GM18868 (cell line): ENCODE data around the gene BRPF3.
"Not testable (repeated sequence)": the region's sequence is repeated elsewhere in the genome, so short reads cannot be mapped to it uniquely, and the experiment has no call there.

ENCODE experiments used
- ATAC-seq: cut with Tn5 transposase; IDR thresholded peaks from one replicate; pipeline ENCODE4 v1.9.1; 2021; ENCODE audit warnings: mild to moderate bottlenecking, moderate library complexity; ENCODE audit not compliant: unreplicated experiment

Gene BRPF3

GRCh38 chr6:36200154-36200891 lies 3.8 kb downstream of the BRPF3 start:
- ATAC-seq, result no peak

DNA sequence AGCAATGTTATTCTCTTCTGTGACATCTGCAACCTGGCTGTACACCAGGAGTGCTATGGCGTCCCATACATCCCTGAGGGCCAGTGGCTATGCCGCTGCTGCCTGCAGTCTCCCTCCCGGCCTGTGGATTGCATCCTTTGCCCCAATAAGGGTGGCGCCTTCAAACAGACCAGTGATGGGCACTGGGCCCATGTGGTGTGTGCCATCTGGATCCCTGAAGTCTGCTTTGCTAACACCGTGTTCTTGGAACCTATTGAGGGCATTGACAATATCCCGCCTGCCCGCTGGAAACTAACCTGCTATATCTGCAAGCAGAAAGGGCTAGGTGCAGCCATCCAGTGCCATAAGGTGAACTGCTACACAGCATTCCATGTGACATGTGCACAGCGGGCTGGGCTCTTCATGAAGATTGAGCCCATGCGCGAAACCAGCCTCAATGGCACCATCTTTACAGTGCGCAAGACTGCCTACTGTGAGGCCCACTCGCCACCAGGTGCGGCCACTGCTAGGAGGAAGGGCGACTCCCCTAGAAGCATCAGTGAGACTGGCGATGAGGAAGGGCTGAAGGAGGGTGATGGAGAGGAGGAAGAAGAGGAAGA lies 4.6 kb downstream of the BRPF3 start:
- no peak for ATAC-seq

- no peak for ATAC-seq
Measured at GRCh38 chr6:36201612-36202011, 5.1 kb downstream of the BRPF3 start.

DNA sequence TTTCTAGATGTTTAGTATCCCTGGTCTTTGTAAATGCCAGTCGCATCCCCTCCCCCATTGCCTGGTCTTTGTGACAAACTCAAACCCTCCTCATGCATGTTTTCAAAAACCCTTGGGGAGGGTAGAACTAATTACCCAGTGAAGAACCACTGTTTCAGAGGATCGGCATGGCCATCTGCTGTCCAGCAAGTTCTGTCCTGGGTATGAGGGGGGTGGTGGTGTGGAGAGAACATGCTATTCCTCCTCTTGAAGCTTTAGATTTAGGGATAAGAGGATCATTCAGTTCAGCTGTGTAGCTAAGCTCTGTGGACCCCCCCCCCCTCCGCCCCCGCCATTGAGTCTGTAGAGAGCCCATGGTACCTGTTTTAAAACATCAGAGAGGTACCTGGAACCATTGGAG lies 5.6 kb downstream of the BRPF3 start:
- ATAC-seq, result no peak

- no peak for ATAC-seq
Measured at GRCh38 chr6:36204068-36204753, 7.7 kb downstream of the BRPF3 start.

DNA sequence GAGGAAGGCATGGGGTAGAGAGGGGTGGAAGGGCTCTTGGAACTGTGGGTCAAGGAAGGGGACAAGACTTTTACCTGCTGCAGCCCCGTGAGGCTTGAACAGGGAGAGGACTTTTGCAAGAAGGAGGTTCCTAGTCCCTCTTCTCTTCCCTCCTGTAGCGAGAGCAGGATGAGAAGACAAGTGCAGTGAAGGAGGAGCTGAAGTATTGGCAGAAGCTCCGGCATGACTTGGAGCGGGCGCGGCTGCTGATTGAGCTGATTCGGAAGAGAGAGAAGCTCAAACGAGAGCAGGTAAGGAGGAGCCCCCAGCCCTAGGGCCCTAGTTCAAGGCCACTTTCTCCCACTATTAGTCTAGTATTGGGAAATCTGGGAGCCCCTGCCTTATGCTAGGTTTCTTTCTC lies 10.6 kb downstream of the BRPF3 start:
- ATAC-seq, result no peak

- no peak for ATAC-seq
Measured at GRCh38 chr6:36209606-36210005, 13.1 kb downstream of the BRPF3 start.

GRCh38 chr6:36210182-36210581 lies 13.6 kb downstream of the BRPF3 start:
- ATAC-seq, result no peak

GRCh38 chr6:36210886-36211595 lies 14.5 kb downstream of the BRPF3 start:
- ATAC-seq, result no peak

DNA sequence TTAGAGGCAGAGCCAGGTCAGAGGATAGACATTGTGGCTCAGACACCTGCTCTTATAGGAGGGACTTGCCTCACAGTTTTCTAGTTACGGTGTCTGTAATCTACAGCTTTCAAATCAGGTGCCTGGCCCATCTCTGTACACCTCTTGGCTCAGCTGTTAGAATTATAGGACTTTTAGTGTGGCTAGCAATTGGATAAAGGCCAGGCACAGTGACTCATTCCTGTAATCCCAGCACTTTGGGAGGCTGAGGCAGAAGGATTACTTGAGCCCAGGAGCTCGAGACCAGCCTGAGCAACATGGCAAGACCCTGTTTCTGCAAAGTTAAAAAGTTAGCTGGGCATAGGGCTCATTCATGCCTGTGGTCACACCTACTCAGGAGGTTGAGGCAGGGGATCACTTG lies 20.0 kb downstream of the BRPF3 start:
- ATAC-seq, result no peak

- ATAC-seq, result no peak
Measured at GRCh38 chr6:36217188-36217587, 20.6 kb downstream of the BRPF3 start.

DNA sequence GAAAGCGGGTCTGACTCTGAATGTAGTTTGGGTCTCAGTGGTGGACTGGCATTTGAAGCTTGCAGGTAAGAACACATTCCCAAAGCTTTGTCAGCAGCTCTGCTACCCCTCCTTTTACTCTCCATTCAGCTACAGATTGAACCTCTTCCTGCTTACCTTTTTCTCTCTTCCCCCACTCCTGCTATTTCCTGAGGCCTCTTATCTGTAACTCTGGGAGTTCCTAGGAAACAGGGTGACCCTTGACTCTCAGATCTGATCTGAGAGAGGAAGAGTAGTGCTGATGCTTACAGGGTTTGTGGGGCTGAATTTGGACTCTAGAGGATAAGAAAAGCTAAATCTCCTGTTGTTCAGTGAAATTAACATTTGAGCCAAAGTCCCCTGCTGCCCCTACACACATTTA lies 21.4 kb downstream of the BRPF3 start:
- no peak for ATAC-seq

- ATAC-seq, result not testable (repeated sequence)
Measured at GRCh38 chr6:36218516-36218915, 22.0 kb downstream of the BRPF3 start.

GRCh38 chr6:36219081-36219480 lies 22.5 kb downstream of the BRPF3 start:
- ATAC-seq, result no peak

DNA sequence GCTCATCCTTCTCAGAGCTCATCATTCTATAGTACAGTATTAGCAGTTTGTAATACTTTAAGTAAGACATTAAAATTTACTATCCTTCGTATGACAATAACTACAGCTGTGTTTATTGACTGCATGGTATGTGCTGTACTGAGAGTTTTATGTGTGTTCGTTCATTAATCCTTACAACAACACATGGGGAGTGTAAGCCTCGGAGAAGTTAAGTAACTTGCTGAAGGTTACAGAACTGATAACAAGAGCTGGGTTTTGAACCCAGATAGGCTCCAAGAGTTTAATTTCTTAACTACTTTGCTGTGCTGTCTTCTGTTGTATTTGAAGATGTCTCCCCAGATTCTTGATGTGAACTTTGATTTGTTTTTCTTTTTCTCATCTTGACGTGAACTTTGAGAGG lies 23.7 kb downstream of the BRPF3 start:
- no peak for ATAC-seq

DNA sequence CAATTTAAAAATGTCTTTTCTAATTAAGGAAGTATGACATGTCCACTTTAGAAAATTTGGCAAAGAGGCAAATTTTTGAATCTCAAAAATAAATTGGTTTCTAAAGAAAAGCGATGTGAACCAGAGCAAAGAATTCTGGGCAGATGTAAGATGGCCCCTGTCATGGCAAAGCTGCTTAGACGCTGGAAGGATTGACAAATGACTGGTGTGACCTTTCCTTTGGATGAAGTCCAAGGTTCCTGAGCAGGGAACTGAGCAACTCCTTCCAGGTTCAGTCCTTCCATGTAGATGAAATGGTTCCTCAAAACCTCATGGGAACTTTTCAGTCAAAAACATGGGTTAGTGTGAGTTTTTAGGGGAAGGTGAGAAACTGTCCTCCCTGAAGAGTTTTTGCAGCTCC lies 25.1 kb downstream of the BRPF3 start:
- ATAC-seq, result no peak

GRCh38 chr6:36222924-36223323 lies 26.4 kb downstream of the BRPF3 start:
- no peak for ATAC-seq

DNA sequence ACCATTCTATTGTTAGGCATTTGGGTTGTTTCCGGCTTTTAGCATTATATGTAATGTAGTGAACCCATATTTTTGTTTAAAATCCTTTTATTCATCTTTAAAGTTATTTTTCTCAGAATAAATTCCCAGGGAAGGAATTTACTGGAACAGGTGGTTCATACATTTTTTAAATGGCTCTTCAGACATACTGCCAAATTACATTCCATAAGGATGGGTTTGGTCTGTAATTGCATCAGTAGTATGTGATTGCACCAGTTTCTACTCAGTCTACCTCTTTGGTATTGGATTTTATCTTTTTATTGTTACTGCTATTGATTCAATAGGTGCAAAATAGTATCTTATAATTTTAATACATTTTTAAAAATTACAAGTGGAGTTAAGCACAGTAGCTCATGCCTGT lies 27.2 kb downstream of the BRPF3 start:
- no peak for ATAC-seq

GRCh38 chr6:36224918-36225461 lies 28.4 kb downstream of the BRPF3 start:
- no peak for ATAC-seq

GRCh38 chr6:36226438-36227047 lies 30.0 kb downstream of the BRPF3 start:
- ATAC-seq, result no peak
